ENCODE measurements around the gene TDRD15.
"Not testable (repeated sequence)": the region's sequence is repeated elsewhere in the genome, so short reads cannot be mapped to it uniquely, and the experiment has no call there.

TDRD15 gene

GRCh38 chr2:21148718-21149117 lies 24.9 kb downstream of the TDRD15 start:
- no peak for DNase-seq

GRCh38 chr2:21151234-21151633 lies 27.5 kb downstream of the TDRD15 start:
- DNase-seq, result not testable (repeated sequence)

GRCh38 chr2:21155365-21156136 lies 31.8 kb downstream of the TDRD15 start:
- DNase-seq, result no peak

- DNase-seq, result no peak
Measured at GRCh38 chr2:21161122-21161521, 37.4 kb downstream of the TDRD15 start.

- DNase-seq, result no peak
Measured at GRCh38 chr2:21161832-21162614, 38.3 kb downstream of the TDRD15 start.

GRCh38 chr2:21162615-21162878 lies 38.8 kb downstream of the TDRD15 start:
- DNase-seq, result no peak

GRCh38 chr2:21163213-21163612 lies 39.4 kb downstream of the TDRD15 start:
- no peak for DNase-seq

- DNase-seq, result no peak
Measured at GRCh38 chr2:21165350-21165749, 41.6 kb downstream of the TDRD15 start.

GRCh38 chr2:21175895-21176646 lies 52.3 kb downstream of the TDRD15 start:
- no peak for DNase-seq

GRCh38 chr2:21181957-21182356 lies 58.2 kb downstream of the TDRD15 start:
- DNase-seq, result no peak

- DNase-seq, result no peak
Measured at GRCh38 chr2:21183306-21183705, 59.5 kb downstream of the TDRD15 start.

GRCh38 chr2:21183726-21184125 lies 60.0 kb downstream of the TDRD15 start:
- no peak for DNase-seq

GRCh38 chr2:21191535-21191934 lies 67.8 kb downstream of the TDRD15 start:
- no peak for DNase-seq
